Measurements from ENCODE around the gene GHRHR. TPM values are rescaled to one million over a fixed set of nuclear protein-coding genes. Genes with fewer than 3 reads are reported as not detected.

The GHRHR gene
- total RNA-seq, 1 experiment from 2014 or later = not detected

DNA sequence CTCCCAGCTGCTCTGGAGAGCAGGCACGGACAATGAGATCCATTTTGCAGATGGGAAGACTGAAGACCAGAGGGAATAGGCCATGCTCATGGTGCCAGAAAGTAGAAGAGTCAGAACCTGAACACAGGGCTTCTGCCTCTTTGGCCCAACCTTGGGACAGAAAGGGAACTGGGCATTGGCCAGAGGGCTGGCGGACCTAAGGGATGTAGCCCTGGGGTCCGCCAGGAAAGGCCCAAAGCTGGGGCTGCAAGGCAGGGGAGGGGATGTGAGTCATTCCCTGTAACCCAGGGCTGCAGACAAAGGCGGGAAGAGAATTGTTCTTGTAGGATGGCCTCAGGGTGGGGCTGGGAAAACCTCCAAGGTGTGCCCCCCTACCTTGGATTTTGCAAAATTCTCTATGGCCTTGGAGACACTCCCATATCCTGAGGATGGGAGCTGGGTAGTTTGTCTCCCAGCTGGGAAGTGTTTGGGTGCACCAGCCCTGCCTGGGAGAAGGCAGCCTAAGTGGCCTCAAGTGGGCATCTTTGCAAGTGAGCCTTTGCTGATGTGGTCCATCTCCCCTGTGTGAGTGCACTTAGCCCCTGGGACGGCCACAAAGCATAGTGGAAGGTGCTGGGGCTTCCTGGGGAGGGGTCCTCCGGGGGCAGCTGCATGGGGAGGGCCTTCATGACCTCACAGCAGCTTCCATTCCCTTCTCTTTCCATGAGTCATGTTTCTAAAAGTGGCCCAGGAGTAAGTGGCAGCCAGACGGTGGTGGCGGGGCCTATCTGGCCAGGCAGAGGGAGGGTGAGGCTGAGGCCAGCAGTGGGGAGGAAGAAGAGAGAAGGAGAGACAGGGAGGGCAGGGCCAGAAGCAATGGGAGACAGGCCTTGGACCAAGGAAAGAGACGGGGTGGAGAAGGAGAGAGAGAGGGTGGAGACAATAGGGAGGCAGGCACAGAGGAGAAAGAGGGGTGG is 42.9 kb upstream of the GHRHR start:
- Mint-ChIP-seq H3K4me3 (ENCODE audit: unreplicated experiment) (no peak overlapping the region), H3K27ac (ENCODE audit: unreplicated experiment) (no peak overlapping the region), H3K27me3 (ENCODE audit: insufficient read depth, unreplicated experiment) (no peaks in the 10 kb centered on the region), H3K4me1 (ENCODE audit: low read depth, unreplicated experiment) (no peaks in the 10 kb centered on the region), H3K36me3 (ENCODE audit: insufficient read depth, unreplicated experiment) (no peaks in the 10 kb centered on the region), H3K9me3 (ENCODE audit: unreplicated experiment) (no peaks in the 10 kb centered on the region)
- Histone ChIP-seq H3K36me3 (ENCODE audit: control insufficient read depth, insufficient read depth, low read length) (no peaks in the 10 kb centered on the region), H3K4me1 (no peaks in the 10 kb centered on the region), H3K27me3 (replicated peaks; ENCODE audit: control insufficient read depth, insufficient read depth, low read length) (no peaks in the 10 kb centered on the region), H3K4me3 (ENCODE audit: low read depth, low read length) (no peak overlapping the region), H3K9me3 (no peaks in the 10 kb centered on the region)
- ChIA-PET POLR2A (no interaction called here), CTCF (no interaction called here)
- intact Hi-C loops (cut with micrococcal nuclease; ENCODE audit: unreplicated experiment) = no loop called here
- no TSS peak for BruUV-seq (replicated peaks)
- TF ChIP-seq, protein P1, sequence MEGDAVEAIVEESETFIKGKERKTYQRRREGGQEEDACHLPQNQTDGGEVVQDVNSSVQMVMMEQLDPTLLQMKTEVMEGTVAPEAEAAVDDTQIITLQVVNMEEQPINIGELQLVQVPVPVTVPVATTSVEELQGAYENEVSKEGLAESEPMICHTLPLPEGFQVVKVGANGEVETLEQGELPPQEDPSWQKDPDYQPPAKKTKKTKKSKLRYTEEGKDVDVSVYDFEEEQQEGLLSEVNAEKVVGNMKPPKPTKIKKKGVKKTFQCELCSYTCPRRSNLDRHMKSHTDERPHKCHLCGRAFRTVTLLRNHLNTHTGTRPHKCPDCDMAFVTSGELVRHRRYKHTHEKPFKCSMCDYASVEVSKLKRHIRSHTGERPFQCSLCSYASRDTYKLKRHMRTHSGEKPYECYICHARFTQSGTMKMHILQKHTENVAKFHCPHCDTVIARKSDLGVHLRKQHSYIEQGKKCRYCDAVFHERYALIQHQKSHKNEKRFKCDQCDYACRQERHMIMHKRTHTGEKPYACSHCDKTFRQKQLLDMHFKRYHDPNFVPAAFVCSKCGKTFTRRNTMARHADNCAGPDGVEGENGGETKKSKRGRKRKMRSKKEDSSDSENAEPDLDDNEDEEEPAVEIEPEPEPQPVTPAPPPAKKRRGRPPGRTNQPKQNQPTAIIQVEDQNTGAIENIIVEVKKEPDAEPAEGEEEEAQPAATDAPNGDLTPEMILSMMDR (IDR thresholded peaks at IDR 0.05; ENCODE audit: insufficient read depth in 1 of 2, low read depth in 1 of 2, low read length in 1 of 2, severe bottlenecking in 1 of 2, unreplicated experiment in 1 of 2) = no peak
- DNase-seq = peak in 1 of 2 experiments; percentile 22

DNA sequence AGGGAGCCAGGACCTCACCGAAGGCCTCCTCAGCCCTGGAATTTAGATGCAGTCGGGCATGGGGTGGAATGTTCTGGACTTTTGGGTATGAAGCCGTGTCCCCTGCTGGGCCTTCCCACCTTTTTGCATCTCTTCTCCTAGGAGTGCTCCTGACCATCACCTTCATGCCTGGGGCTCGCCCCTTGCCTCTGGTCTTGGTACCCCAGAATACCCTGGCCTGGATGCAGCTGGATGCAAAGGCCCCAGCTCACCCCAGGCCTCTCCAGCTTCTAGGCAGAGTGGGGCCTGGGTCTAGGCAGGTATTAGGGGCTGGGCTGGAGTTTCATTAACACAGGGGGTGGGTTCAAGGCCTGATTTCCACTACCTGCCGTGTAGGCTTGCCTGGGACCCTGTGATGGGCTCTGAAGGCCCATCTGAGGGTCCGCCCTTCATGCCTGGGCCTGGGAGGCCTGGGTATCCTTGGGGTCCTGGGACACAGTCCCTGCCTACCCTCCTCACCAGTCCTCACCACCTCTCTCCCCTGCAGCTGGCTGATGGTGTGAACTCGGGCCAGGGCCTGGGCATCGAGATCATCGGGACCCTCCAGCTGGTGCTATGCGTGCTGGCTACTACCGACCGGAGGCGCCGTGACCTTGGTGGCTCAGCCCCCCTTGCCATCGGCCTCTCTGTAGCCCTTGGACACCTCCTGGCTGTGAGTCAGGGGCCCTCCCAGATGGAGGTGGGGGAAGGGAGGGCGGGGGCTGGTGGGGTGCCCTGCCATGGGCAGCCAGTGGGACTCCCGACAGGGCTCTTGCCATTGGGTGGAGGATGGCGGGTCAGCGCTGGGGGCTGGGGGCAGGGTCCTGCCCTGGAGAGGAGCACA is 42.0 kb upstream of the GHRHR start:
- no peak overlapping the region for H3K4me3 ChIP-seq (ENCODE audit: low read depth, low read length)
- POLR2A ChIA-PET = no interaction called here
- H3K27me3 ChIP-seq (replicated peaks; ENCODE audit: control insufficient read depth, insufficient read depth, low read length) = no peaks in the 10 kb centered on the region
- Mint-ChIP-seq H3K27ac (ENCODE audit: unreplicated experiment) (no peak overlapping the region), H3K4me1 (ENCODE audit: low read depth, unreplicated experiment) (no peaks in the 10 kb centered on the region), H3K36me3 (ENCODE audit: insufficient read depth, unreplicated experiment) (no peaks in the 10 kb centered on the region), H3K27me3 (ENCODE audit: insufficient read depth, unreplicated experiment) (no peaks in the 10 kb centered on the region), H3K9me3 (ENCODE audit: unreplicated experiment) (no peaks in the 10 kb centered on the region), H3K4me3 (ENCODE audit: unreplicated experiment) (no peak overlapping the region)
- intact Hi-C loops (cut with micrococcal nuclease; ENCODE audit: unreplicated experiment) = no loop called here
- no TSS peak for BruUV-seq (replicated peaks)
- CTCF ChIA-PET = no interaction called here
- DNase-seq = peak in 1 of 2 experiments; percentile 12
- H3K4me1 ChIP-seq = no peaks in the 10 kb centered on the region
- TF ChIP-seq, protein P1 (IDR thresholded peaks at IDR 0.05; ENCODE audit: insufficient read depth in 1 of 2, low read depth in 1 of 2, low read length in 1 of 2, severe bottlenecking in 1 of 2, unreplicated experiment in 1 of 2) = no peak
- H3K9me3 ChIP-seq = no peaks in the 10 kb centered on the region
- H3K36me3 ChIP-seq (ENCODE audit: control insufficient read depth, insufficient read depth, low read length) = no peaks in the 10 kb centered on the region

DNA sequence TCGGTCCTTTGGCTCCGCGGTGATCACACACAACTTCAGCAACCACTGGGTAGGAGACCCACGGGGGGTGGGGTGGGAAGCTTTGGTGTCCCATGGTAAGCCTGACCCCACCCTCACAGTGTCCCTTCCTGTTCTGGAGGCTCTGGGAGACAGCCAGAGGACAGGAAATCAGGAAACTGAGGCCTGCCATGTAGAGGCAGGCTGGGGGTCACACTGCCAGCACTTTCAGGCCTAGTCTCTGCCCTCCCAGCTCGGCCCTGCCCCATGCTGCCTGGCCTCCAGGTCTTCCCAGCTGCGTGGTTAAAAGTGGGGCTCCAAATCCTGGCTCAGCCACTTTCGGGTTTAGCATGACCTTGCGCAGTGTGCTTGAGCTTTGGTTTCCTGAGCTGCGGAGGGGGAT is 41.2 kb upstream of the GHRHR start:
- ChIA-PET POLR2A (no interaction called here), CTCF (no interaction called here)
- Histone ChIP-seq H3K36me3 (ENCODE audit: control insufficient read depth, insufficient read depth, low read length) (no peaks in the 10 kb centered on the region), H3K4me1 (no peaks in the 10 kb centered on the region), H3K27me3 (replicated peaks; ENCODE audit: control insufficient read depth, insufficient read depth, low read length) (no peaks in the 10 kb centered on the region), H3K9me3 (0 out of 2 replicates have a peak, but pooled peaks cover 3% of the 10 kb centered on the region), H3K4me3 (ENCODE audit: low read depth, low read length) (no peak overlapping the region)
- intact Hi-C loops (cut with micrococcal nuclease; ENCODE audit: unreplicated experiment) = no loop called here
- Mint-ChIP-seq H3K27me3 (ENCODE audit: insufficient read depth, unreplicated experiment) (no peaks in the 10 kb centered on the region), H3K27ac (ENCODE audit: unreplicated experiment) (no peak overlapping the region), H3K36me3 (ENCODE audit: insufficient read depth, unreplicated experiment) (no peaks in the 10 kb centered on the region), H3K9me3 (ENCODE audit: unreplicated experiment) (no peaks in the 10 kb centered on the region), H3K4me1 (ENCODE audit: low read depth, unreplicated experiment) (no peaks in the 10 kb centered on the region), H3K4me3 (ENCODE audit: unreplicated experiment) (no peak overlapping the region)
- TF ChIP-seq, protein P1 (IDR thresholded peaks at IDR 0.05; ENCODE audit: insufficient read depth in 1 of 2, low read depth in 1 of 2, low read length in 1 of 2, severe bottlenecking in 1 of 2, unreplicated experiment in 1 of 2) = no peak
- no peak for DNase-seq
- BruUV-seq (replicated peaks) = no TSS peak

Data from Caco-2 (cell line).